Esophagus muscularis mucosa (tissue), 4 donors: ENCODE measurements around the gene METTL14.

Experiments
- CTCF ChIP-seq, 3 experiments: fragments of 200-600 bp in 2 of 3; fragments of 450-650 bp in 1 of 3; sonication (generic) in 2 of 3; IDR thresholded peaks; one replicate each; pipeline ENCODE4 v1.5.1; 2017 to 2019; ENCODE audit warnings: antibody characterized with exemption in 3 of 3, mild to moderate bottlenecking in 2 of 3, moderate library complexity in 1 of 3
- EP300 ChIP-seq: sonication (generic); formaldehyde crosslinking; IDR thresholded peaks from one replicate; pipeline ENCODE4 v1.6.1; 2017; ENCODE audit warnings: antibody characterized with exemption
- POLR2A ChIP-seq: fragments of 450-650 bp; IDR thresholded peaks from one replicate; pipeline ENCODE4 v1.6.1; 2017; ENCODE audit warnings: antibody characterized with exemption, moderate library complexity, mild to moderate bottlenecking, low read depth
- POLR2AphosphoS5 ChIP-seq, 2 donors: sonication (generic); formaldehyde crosslinking; IDR thresholded peaks; one replicate each; pipeline ENCODE4 v1.6.1; 2017; ENCODE audit warnings: antibody characterized with exemption in 2 of 2

GRCh38 chr4:118760092-118760491 is 74.9 kb downstream of the METTL14 start:
- TF ChIP-seq EP300 (no peak), POLR2A (no peak), CTCF (IDR thresholded peaks at IDR 0.05) (no peak), POLR2AphosphoS5 (IDR thresholded peaks at IDR 0.05) (no peak)
